ENCODE data around the gene RBFOX1. TPM values are rescaled to one million over a fixed set of nuclear protein-coding genes. Genes with fewer than 3 reads are reported as not detected.

RBFOX1 gene
- total RNA-seq, 1 donor from 2014 or later, result not detected

- no peak for DNase-seq (ENCODE audit: low read depth in 2 of 2)
Observed at GRCh38 chr16:7372095-7372494, 39.5 kb downstream of the RBFOX1 start.

- no peak for DNase-seq (ENCODE audit: low read depth in 2 of 2)
Observed at GRCh38 chr16:7373776-7374175, 41.1 kb downstream of the RBFOX1 start.

GRCh38 chr16:7374614-7375174 lies 42.0 kb downstream of the RBFOX1 start:
- DNase-seq (ENCODE audit: low read depth in 2 of 2), result no peak

- DNase-seq (ENCODE audit: low read depth in 2 of 2), result no peak
Observed at GRCh38 chr16:7376227-7376626, 43.6 kb downstream of the RBFOX1 start.

GRCh38 chr16:7377231-7377630 lies 44.6 kb downstream of the RBFOX1 start:
- no peak for DNase-seq (ENCODE audit: low read depth in 2 of 2)

GRCh38 chr16:7378024-7378695 lies 45.5 kb downstream of the RBFOX1 start:
- no peak for DNase-seq (ENCODE audit: low read depth in 2 of 2)

- no peak for DNase-seq (ENCODE audit: low read depth in 2 of 2)
Observed at GRCh38 chr16:7380441-7380840, 47.8 kb downstream of the RBFOX1 start.

GRCh38 chr16:7380911-7381310 lies 48.3 kb downstream of the RBFOX1 start:
- no peak for DNase-seq (ENCODE audit: low read depth in 2 of 2)

- DNase-seq (ENCODE audit: low read depth in 2 of 2), result no peak
Observed at GRCh38 chr16:7381671-7382070, 49.0 kb downstream of the RBFOX1 start.

- no peak for DNase-seq (ENCODE audit: low read depth in 2 of 2)
Observed at GRCh38 chr16:7382521-7382920, 49.9 kb downstream of the RBFOX1 start.

GRCh38 chr16:7390974-7391373 lies 58.3 kb downstream of the RBFOX1 start:
- DNase-seq (ENCODE audit: low read depth in 2 of 2), result no peak

- DNase-seq (ENCODE audit: low read depth in 2 of 2), result no peak
Observed at GRCh38 chr16:7391694-7392093, 59.0 kb downstream of the RBFOX1 start.

- no peak for DNase-seq (ENCODE audit: low read depth in 2 of 2)
Observed at GRCh38 chr16:7392206-7392605, 59.6 kb downstream of the RBFOX1 start.

- DNase-seq (ENCODE audit: low read depth in 2 of 2), result no peak
Observed at GRCh38 chr16:7393680-7394079, 61.0 kb downstream of the RBFOX1 start.

GRCh38 chr16:7394720-7395336 lies 62.2 kb downstream of the RBFOX1 start:
- DNase-seq (ENCODE audit: low read depth in 2 of 2), result no peak

- no peak for DNase-seq (ENCODE audit: low read depth in 2 of 2)
Observed at GRCh38 chr16:7397901-7398300, 65.3 kb downstream of the RBFOX1 start.

GRCh38 chr16:7398536-7398935 lies 65.9 kb downstream of the RBFOX1 start:
- DNase-seq (ENCODE audit: low read depth in 2 of 2), result no peak

- no peak for DNase-seq (ENCODE audit: low read depth in 2 of 2)
Observed at GRCh38 chr16:7399296-7399695, 66.7 kb downstream of the RBFOX1 start.

GRCh38 chr16:7400117-7400890 lies 67.7 kb downstream of the RBFOX1 start:
- DNase-seq (ENCODE audit: low read depth in 2 of 2), result no peak

GRCh38 chr16:7404217-7404616 lies 71.6 kb downstream of the RBFOX1 start:
- no peak for DNase-seq (ENCODE audit: low read depth in 2 of 2)

GRCh38 chr16:7405166-7405565 lies 72.5 kb downstream of the RBFOX1 start:
- no peak for DNase-seq (ENCODE audit: low read depth in 2 of 2)

- DNase-seq (ENCODE audit: low read depth in 2 of 2), result no peak
Observed at GRCh38 chr16:7408700-7409365, 76.2 kb downstream of the RBFOX1 start.
